Stimulated activated CD4-positive, alpha-beta T cell treated with anti-CD3 and anti-CD28 coated beads, Interleukin-4, amount 100 ng/mL, for 1 hour (primary cell): ENCODE data around the gene VWA1.
A peak's percentile ranks its signal among the peaks of the same experiment; 100 is the strongest.
"Not testable (repeated sequence)": the region's sequence is repeated elsewhere in the genome, so short reads cannot be mapped to it uniquely, and the experiment has no call there.

Experiments used
- DNase-seq: peaks from one replicate; pipeline ENCODE4 v3.0.0-alpha.2; 2020

Gene VWA1

DNA sequence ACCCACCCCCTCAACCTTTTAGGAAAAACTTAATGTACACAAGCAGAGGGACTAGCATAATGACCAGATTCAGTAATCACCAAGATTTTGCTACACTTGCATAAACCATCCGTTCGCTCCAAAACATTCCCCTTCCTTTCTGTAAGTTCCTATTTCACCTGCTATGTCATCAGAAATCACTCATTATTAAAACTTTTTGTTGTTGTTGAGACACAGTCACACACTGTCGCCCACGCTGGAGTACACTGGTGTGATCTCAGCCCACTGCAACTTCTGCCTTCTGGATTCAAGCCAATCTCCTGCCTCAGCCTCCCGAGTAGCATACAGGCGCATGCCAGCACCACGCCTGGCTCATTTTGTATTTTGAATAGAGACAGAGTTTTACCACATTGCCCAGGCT lies 31.8 kb upstream of the VWA1 start:
- no peak for DNase-seq

DNA sequence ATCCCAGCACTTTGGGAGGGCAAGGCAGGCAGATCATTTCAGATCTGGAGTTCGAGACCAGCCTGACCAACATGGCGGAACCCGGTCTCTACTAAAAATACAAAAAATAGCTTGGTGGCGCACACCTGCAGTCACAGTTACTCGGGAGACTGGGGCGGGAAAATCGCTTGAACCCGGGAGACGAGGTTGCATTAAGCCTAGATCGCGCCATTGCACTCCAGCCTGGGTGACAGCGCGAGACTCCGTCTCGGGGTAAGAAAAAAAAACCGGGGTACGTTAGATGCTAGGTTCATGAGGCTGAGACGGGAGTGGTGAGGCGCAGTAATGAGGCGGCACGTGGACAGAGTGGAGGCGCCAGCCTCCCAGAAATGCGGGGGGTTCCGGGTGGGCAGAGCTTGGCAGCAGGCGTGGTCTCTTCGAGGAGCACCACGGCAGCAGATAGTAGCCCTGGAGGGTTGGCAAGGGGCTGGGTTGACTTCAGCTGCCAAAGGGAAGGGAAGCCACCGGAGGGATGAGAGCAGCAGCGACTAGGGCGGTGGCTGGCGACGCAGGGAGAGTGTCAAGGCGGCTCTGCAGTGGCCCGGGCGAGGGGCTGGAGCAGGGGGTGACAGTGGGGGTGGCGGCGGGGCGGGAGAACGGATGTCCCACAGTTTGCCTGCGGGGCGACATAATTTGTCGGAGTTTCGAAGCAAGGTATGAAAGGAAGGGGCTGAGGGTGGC lies 29.2 kb upstream of the VWA1 start:
- DNase-seq, result no peak

DNA sequence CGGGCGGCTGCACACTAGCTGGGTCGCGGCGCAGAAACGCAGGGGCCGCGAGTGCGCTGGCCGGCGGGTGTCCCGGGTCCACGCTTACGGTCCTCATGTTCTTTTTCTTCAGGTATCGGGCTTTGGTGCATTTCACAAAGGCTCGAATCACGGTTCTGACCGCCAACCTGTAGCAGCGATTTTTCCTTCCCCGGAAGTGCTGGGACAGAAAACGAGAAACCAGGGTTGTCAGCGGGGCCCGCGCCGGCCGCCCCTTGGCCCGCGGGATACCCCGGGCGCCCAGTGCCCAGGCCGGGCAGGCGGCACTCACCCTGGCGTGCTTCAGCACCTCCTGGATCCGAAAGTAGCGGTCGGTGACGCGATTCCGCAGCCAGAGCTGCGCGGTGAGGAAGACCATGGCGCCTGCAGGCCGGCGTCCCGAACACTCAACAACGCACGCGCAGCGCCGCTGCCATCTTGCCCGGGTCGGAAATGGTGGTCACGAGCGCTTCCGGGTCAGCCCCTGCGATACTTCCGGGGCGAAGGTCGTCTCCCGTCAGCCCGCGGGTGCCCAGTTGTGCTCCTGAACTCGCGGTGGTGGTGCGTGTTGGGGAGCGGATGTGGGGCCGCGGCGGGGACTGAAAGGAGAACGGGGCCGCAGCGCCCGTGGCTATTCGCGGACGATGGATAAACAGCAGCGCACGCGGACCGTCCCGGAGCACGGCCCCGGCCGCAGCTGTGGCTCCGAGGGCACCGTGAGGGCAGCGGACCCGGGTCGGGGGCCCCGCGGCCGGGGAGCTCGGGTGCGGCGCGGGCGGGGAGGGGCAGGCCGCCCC lies 28.5 kb upstream of the VWA1 start, which contains the start of gene MRPL20:
TSS of gene MRPL20 (minus strand) at position 473 of the 815 bp plus-strand sequence. CDS start at position 397, 76 bp downstream.
- DNase-seq, result peak; percentile 96

DNA sequence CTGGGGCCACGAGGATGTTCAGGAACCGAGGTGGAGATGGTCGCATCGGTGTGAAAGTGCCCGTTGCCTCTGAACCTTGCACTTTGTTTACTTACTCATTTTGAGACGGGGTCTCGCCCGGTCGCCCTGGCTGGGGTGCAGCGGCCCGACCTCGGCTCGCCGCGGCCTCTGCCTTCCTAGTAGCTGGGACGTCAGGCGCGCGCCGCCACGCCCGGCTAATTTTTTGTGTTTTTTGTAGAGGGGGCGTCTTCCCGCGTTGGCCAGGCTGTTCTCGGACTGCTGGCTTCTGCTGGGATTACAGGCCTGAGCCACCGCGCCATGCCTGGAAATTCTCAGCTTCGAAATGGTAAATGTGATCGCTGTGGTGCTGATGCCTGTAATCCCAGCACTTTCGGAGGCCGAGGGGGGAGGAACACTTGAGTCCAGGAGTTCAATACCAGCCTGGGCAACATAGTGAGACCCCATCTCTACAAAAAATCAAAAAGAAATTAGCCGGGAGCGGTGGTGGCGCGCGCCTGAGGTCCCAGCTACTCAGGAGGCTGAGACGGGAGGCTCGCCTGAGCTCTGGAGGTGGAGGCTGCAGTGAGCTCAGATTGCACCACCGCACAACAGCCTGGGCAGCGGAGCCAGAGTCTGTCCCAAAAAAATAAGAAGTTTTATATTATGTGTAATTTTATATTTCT lies 27.7 kb upstream of the VWA1 start:
- DNase-seq, result no peak

DNA sequence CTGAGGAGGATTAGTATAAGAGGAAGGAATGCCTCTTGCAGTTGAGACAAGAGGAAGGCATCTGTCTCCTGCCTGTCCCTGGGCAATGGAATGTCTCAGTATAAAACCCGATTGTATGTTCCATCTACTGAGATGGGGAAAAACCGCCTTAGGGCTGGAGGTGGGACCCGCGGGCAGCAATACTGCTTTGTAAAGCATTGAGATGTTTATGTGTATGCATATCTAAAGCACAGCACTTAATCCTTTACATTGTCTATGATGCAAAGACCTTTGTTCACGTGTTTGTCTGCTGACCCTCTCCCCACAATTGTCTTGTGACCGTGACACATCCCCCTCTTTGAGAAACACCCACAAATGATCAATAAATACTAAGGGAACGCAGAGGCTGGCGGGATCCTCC lies 25.3 kb upstream of the VWA1 start:
- DNase-seq, result not testable (repeated sequence)

DNA sequence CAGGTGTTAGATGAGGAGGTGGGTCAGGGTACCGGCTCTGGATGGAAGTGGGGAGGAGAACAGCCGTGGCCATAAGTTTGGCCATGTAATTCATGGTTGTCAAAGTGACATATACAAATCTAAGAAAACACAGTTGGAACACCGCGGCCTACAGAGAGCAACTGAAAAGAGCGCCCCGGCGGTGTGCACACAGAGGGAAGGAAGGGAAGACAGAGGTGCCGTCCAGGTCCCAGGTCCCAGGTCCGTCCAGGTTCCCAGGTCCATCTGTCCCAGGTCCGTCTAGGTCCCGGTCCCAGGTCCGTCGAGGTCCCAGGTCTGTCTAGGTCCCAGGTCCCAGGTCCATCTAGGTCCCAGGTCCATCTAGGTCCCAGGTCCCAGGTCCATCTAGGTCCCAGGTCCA lies 23.9 kb upstream of the VWA1 start:
- no peak for DNase-seq

DNA sequence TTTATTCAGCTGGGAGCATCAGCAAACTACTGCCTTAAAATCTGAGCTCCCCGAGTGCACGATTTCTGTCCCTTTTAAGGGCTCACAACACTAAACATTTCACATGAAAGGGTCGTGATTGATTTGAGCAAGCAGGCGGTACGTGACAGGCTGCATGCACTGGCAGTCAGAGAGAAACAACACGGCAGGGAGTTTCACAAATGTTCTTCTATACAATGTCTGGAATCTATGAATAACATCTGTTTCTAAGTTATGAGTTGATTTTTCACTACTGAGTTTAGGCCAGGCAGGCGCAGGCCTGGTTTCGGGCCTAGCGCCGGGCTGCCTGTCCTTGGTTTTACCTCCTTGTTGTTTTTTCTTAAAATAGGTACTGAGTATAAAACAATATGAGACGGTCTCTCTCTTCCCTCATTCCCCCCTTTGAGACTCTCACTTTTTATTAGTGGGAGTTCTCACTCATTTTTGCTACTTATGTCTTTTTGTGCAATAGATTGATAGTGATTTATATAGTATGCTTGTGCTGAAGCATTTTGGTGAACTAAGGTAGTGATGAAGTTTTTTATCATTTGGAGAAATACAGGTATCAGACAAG lies 23.1 kb upstream of the VWA1 start:
- not testable (repeated sequence) for DNase-seq

DNA sequence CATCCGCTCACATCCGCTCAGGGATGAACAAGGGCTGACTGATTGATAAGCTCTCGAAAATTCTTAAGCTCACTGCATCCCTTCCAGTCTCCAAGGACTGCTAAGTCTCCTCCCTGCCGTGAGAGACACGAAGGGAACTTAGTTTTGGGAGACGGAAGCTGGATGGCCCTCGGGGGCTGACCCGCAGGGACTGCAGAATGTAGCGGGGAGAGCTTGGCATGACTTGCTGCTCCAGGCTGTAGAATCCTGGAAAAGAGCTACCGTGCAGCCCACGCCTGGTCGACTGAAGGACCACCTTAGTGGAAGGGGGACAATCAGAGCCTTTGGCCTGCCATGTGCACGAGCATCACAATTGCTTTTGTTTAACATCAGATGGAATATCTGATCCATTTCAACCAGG lies 19.7 kb upstream of the VWA1 start:
- no peak for DNase-seq

DNA sequence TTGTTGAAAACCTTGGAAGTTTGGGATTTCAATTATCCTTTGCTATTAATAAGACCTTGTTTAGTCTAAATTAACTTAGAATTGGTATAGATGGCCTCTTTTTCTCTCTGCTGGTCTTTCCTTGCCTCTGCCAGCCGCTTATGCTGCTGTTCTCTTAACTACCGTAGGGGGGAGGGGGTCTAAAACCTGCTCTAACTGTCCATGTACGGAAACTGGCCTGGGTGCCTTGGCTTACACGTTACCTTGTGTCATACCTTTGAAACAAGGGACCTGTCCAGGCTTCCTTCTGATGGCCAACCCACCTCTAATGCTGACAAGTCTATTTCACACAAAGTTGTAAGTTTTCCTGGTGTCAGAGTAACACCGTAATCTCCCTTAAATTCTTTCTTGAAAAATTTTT lies 18.1 kb upstream of the VWA1 start:
- not testable (repeated sequence) for DNase-seq

DNA sequence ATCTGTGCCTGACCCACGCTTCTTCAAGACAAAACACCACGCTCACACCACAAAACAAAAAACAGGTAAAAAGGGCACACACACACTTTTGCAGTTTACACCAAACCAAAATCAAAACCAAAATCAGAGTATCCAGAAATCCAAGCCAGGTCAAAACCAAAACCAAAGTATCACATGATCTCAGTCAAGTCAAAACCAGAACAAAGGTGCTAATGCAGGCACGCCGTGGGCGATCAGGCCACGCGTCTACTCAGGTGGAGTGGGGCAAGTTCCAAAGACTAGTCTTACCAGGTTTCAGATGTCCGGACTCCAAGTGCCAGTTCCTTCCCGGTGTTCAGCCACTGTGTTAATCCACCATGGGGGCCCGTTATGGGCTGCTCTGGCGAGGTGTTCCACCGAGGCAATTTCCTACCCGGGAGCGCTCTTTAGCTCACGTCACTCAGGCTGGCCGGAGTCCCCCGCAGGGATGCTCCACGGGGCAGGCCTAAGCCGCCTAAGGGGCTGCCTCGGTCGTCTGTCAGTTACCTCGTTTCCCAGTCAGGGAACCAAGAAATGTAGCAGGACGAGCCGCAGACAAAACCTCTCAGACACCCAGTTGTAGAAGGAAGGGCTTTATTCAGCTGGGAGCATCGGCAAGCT lies 17.5 kb upstream of the VWA1 start:
- not testable (repeated sequence) for DNase-seq

DNA sequence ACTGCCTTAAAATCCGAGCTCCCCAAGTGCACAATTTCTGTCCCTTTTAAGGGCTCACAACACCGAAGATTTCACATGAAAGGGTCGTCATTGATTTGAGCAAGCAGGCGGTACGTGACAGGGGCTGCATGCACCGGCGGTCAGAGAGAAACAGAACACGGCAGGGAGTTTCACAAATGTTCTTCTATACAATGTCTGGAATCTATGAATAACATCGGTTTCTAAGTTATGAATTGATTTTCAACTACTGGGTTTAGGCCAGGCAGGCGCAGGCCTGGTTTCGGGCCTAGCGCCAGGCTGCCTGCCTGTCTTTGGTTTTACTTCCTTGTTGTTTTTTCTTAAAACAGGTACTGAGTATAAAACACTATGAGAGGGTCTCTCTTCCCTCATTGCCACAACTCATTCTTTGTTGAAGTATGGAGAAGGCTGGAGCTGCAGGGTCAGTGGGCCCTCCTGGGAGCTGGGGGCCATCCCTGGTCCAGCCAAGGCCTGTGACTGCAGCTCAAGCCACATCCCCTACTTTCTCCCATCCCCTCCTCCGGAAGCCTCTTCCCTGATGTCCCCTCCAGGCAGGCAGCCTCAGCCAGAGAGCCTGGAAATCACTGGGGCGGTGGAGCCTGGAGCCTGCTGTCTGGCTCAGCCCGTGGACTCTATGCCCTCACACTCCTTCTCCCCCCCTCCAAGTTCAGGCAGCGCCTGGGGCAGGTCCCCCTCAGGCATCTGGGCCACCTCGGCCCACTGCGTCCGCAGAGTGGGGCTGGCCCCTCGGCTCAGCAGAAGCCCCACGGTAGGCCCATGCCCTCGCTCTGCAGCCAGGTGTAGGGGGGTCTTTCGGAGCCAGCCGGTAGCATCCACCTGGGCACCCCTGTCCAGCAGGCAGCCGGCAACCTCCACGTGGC lies 16.8 kb upstream of the VWA1 start:
- no peak for DNase-seq

DNA sequence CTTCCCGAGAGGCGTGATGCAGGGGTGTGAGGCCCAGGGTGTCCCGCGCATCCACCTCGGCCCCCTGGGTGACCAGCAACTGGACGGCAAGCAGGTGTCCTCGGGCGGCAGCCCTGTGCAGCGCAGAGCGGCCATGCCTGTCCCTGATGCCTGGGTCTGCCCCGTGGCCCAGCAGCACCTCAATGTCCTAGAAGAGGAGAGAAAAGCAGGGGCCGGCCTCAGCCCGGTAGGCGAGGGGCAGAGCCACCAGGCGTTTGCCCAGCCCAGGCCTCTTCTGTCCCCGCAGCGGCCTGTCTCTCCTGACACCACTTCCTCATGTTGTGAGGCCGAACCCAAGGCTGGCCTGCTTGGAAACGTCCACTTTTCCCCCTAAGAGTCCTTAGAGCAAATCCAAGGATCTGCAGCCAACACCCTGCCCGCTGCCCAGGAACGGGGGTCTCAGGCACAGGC lies 16.1 kb upstream of the VWA1 start:
- DNase-seq, result no peak

DNA sequence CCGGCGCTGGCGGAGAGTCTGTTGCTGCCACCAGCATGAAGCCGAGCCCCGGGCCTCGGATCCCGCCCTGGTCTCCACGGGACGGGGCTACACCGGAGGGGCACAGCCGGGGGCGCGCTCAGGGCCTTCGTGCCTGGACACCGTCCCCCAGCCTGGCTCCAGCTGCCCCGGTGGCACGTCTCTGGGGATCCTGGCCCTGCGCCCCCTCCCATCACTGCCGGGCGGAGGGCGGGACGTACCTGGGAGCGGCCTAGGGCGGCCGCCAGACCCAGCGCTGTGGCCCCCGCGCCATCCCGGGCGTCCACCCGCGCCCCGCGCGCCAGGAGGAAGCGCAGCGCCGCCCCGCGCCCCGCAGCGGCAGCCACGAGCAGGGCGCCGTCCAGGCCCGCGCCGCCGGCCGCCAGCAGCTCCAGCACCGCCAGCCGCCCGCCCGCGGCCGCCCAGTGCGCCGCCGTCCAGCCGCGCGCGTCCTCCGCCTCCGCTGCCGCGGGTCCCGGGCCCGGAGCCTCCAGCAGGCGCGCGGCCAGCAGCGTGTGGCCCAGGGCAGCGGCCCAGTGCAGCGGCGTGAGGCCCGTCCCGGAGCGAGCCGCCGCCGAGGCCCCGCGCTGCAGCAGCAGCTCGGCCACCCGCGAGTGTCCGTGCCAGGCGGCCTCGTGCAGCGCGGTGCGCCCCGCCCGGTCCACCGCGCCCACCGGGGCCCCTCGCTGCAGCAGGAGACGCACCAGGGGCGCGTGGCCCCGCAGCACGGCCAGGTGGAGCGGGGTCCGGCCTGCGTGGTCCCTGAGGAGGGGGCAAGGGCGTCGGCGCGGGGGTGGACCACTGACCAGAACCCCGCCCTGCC lies 15.5 kb upstream of the VWA1 start:
- no peak for DNase-seq

DNA sequence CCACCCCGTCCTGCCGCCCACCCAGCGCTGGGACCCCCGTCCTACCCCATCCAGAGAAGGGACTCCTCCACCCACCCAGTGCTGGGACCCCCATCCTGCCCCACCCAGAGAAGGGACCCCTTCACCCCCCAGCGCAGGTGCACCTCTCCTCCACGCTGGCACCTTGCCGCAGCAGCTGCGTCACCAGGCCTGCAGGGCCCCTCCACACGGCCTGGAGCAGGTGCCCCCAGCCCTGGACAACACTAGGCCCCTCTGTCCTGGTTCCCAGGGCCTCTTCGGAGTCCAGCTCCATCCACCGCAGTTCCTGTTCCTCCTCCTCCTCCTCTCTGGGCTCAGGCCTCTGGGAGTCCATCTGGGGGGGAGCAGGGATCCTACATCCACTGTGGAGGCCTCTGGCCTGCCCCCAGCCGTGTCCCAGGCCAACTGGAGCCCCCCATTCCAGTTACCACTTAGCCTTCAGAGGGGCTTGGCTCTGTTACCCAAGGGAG lies 14.8 kb upstream of the VWA1 start:
- no peak for DNase-seq

DNA sequence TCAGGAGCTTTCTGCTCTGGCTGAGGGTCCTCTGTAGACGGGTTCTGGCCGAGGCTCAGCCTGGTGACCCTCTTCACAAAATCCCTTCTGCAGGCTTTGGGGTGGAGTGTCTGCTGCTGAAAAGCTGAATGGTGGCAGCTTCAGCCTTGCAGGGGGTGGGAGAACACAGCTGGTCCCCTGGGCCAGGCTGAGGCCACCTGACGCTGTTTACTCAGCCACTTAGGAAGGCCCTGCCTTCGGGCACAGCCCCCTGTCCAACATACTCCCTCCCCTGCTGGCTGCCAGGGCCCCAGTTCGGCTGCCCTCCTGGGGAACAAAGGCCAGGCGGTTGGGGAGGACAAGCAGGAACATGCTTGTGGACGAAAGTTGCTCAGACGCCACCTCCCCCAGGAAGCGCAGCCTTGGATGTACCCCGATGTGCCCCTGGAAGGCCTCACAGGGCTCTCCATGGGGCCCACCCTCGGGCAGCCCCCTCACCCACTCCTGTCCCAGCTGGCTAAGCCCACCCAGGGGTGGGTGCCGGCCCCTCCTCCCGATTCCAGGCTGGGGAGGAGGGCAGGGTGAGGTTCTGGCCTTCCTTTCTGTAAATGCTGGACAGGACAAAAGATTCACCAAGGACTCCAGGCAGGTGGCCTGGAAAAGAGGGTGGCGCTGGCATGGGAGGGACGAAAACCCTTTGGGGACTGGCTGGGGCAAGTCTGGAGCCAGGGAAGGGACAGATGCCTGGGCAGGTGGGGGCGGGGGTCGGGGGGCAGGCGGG lies 14.2 kb upstream of the VWA1 start, which contains the start of gene ANKRD65:
TSS of gene ANKRD65 (minus strand) at position 130 of the 760 bp plus-strand sequence. CDS start 271 bp downstream, outside the sequence.
- no peak for DNase-seq

DNA sequence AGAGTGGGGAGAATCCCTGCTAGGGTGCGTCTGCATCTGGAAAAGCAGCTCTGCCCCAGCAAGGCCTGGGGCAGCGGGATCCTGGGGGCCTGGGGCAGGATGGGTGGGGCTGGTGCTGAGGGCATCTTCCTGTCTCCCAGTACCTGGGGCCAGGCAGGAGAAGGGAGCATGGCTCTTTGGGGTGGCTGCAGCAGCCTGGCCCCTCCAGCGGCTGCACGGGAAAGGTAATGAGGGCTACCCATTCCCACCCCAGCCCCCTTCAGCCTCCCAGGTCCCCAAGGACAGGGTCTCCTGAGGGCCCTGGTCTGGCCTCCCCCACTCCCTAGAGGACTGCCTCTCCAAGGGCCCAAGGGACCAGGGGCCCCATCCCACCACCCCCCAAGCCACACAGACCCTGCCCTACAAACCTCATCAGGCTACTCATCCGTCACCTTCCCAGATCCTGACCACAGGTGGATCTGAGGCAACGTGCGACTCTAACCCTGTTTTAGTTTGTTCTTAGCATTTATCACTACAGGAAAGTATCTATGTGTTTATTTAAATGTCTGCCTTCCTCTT lies 13.5 kb upstream of the VWA1 start:
- no peak for DNase-seq

DNA sequence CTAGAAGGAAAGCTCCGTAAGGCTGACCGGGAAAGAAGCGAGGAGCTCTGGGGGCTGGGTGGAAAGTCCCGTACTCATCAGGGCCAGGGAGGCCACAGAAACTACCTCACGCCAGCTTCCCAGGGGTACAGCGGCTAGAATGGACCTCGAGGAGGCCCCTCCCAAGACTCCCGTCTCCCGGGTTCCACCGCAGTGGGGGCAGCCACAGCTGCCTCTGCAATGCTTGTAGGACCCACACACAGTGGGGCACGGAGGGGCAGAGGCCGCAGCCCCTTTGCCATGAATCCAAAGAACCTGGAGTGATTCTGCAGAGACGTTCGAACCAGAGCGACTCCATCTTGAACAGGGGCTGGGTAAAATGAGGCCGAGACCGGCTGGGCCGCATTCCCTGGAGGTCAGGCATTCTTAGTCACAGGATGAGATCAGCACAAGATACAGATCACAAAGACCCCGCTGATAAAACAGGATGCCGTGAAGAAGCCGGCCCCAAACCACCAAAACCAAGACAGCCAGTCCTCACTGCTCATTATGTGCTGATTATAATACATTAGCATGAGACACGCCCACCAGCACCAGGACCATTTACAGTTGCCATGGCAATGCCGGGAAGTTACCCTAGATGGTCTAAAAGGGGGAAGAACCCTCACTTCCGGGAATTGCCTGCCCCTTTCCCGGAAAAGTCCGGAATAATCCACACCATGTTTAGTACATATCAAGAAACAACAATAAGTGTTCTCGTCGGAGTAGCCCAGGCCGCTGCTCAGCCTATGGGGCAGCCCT lies 12.8 kb upstream of the VWA1 start:
- no peak for DNase-seq

DNA sequence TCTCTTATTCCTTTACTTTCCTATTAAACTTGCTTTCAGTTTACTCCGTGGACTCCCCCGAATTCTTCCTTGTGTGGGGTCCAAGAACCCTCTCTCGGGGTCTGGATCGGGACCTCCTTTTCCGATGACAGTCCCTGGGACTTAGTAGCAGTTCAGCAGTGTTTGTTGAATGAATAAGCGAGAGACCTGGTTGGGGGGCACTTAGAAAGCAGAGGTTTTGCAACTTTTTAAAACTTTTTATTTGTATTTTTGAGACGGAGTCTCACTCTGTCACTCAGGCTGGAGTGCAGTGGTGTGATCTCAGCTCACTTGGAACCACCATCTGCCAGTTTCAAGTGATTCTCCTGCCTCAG lies 12.3 kb upstream of the VWA1 start:
- no peak for DNase-seq
